ENCODE results near the gene GPR153. TPM values are rescaled to one million over a fixed set of nuclear protein-coding genes. Genes with fewer than 3 reads are reported as not detected.

The GPR153 gene
- total and polyA plus RNA-seq, 2 of the 13 experiments (the other 11 are each of a cell fraction or from before 2014, with no cell fraction given) = 0.22 to 0.31 TPM

- peak; percentile 43; the same call in 1 of the 2 replicates for TF ChIP-seq ZNF652 (CRISPR knock-in tag; IDR thresholded peaks at IDR 0.05; ENCODE audit: borderline replicate concordance, low read depth)
- peak; percentile 78; the same call in 1 of the 2 replicates for TF ChIP-seq TFDP1 (CRISPR knock-in tag; IDR thresholded peaks at IDR 0.05; ENCODE audit: borderline replicate concordance)
- peak; percentile 97 for TF ChIP-seq ZNF781 (CRISPR knock-in tag; IDR thresholded peaks at IDR 0.05; ENCODE audit: borderline replicate concordance, not compliant biosample characterization)
- peak; percentile 99 for TF ChIP-seq ZSCAN20 (CRISPR knock-in tag; IDR thresholded peaks at IDR 0.05; ENCODE audit: borderline replicate concordance)
- TF ChIP-seq ZNF484 (CRISPR knock-in tag; IDR thresholded peaks at IDR 0.05; ENCODE audit: borderline replicate concordance, low read depth) = peak; percentile 95; the same call in 1 of the 2 replicates
- TF ChIP-seq SETDB1 (CRISPR knock-in tag; IDR thresholded peaks at IDR 0.05; ENCODE audit: borderline replicate concordance) = no peak
- TF ChIP-seq ZBTB49 (CRISPR knock-in tag; IDR thresholded peaks at IDR 0.05; ENCODE audit: borderline replicate concordance) = peak; percentile 98
- TF ChIP-seq, protein P1, sequence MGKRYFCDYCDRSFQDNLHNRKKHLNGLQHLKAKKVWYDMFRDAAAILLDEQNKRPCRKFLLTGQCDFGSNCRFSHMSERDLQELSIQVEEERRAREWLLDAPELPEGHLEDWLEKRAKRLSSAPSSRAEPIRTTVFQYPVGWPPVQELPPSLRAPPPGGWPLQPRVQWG (CRISPR knock-in tag; IDR thresholded peaks at IDR 0.05; ENCODE audit: borderline replicate concordance, low read depth) = peak; percentile 81; the same call in 1 of the 2 replicates
- peak; percentile 97 for TF ChIP-seq ZNF160 (CRISPR knock-in tag; IDR thresholded peaks at IDR 0.05)
- TF ChIP-seq KLF11 (CRISPR knock-in tag; IDR thresholded peaks at IDR 0.05) = peak; percentile 99
- TF ChIP-seq ZNF629 (CRISPR knock-in tag; conservative IDR thresholded peaks at IDR 0.05) = peak; percentile 71
- TF ChIP-seq ARID4A (CRISPR knock-in tag; IDR thresholded peaks at IDR 0.05; ENCODE audit: borderline replicate concordance) = peak; percentile 95
- TF ChIP-seq, protein P2, sequence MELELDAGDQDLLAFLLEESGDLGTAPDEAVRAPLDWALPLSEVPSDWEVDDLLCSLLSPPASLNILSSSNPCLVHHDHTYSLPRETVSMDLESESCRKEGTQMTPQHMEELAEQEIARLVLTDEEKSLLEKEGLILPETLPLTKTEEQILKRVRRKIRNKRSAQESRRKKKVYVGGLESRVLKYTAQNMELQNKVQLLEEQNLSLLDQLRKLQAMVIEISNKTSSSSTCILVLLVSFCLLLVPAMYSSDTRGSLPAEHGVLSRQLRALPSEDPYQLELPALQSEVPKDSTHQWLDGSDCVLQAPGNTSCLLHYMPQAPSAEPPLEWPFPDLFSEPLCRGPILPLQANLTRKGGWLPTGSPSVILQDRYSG (CRISPR knock-in tag; IDR thresholded peaks at IDR 0.05) = peak; percentile 98
- TF ChIP-seq CAMTA2 (CRISPR knock-in tag; IDR thresholded peaks at IDR 0.05; ENCODE audit: borderline replicate concordance) = peak; percentile 96; the same call in 1 of the 2 replicates
- TF ChIP-seq ZNF232 (CRISPR knock-in tag; IDR thresholded peaks at IDR 0.05; ENCODE audit: borderline replicate concordance) = peak; percentile 99
- TF ChIP-seq PRPF4 (IDR thresholded peaks at IDR 0.05; ENCODE audit: low read depth, low read length, poor library complexity, severe bottlenecking) = no peak
- peak; percentile 82; the same call in 1 of the 2 replicates for TF ChIP-seq ZNF326 (CRISPR knock-in tag; IDR thresholded peaks at IDR 0.05; ENCODE audit: borderline replicate concordance)
Measured at GRCh38 chr1:6245086-6245868, 15.6 kb downstream of the GPR153 start (continued).

All from HepG2 (cell line).